DMS53 (cell line): ENCODE data around the gene MPHOSPH9.
"Not testable (repeated sequence)": the region's sequence is repeated elsewhere in the genome, so short reads cannot be mapped to it uniquely, and the experiment has no call there.

Experiments
- DNase-seq: peaks from one replicate; lab custom pipeline; 2025; lab: John Stamatoyannopoulos, UW

Gene MPHOSPH9

DNA sequence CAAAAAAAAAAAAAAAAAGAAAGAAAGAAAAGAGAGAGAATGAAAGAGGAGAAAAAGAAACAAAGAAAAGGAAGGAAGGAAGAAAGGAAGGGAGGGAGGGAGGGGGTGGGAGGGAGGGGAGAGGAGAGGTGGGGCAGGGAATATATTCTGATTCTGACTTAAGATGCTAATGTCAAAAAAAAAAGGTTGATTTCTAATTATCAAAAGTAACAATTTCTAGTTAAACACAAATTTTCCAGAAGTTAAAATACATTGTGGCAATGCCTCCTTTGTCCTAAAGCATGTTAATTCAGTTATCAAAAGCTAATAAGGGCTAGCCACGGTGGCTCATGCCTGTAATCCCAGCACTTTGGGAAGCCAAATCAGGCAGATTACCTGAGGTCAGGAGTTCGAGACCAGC lies 7.5 kb downstream of the MPHOSPH9 start:
- DNase-seq: no peak

DNA sequence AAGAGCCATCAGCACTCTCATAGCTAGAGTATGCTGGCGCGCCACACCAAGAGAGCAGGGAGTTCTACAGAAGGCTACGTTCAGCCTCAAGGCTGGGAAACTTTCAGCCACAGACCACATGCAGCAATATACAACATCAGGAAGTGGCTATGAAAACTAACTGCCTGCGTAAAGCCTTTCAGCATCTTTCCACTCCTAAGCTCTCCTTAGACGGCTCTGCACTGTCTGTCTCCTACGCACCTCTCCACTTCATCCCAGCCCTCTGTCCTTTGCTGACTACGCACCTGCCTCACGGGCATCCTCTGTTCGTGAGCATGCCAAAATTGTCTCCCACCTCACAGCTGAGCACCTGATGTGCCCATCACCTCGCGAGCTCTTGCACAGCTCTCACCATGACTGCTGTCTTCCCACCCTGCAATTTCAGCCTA lies 9.7 kb downstream of the MPHOSPH9 start:
- no peak for DNase-seq

DNA sequence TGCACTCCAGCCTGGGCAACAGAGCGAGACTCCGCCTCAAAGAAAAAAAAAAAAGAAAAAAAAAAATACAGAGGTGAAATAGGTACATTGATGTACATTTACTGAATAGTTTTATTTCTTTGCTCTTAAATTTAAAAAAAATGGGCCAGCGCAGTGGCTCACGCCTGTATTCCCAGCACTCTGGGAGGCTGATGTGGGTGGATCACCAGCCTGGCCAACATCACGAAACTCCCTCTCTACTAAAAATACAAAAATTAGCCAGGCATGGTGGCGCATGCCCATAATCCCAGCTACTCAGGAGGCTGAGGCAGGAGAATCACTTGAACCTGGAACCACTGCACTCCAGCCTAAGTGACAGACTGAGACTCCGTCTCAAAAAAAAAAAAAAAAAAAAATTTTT lies 25.1 kb downstream of the MPHOSPH9 start:
- DNase-seq: not testable (repeated sequence)

DNA sequence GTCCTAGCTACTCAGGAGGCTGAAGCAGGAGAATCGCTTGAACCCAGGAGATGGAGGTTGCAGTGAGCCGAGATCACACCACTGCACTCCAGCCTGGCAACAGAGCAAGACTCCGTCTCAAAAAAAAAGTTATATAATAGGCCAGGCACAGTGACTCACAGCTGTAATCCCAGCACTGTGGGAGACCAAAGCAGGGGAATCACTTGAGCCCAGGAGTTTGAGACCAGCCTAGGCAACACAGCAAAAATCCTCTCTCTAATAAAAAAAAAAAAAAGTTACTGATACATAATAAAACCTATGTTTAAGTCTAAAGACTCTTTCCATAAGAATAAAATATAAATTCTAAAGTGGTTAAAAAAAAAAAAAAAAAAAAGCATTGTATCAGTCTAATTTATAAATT lies 26.1 kb downstream of the MPHOSPH9 start:
- DNase-seq: not testable (repeated sequence)

DNA sequence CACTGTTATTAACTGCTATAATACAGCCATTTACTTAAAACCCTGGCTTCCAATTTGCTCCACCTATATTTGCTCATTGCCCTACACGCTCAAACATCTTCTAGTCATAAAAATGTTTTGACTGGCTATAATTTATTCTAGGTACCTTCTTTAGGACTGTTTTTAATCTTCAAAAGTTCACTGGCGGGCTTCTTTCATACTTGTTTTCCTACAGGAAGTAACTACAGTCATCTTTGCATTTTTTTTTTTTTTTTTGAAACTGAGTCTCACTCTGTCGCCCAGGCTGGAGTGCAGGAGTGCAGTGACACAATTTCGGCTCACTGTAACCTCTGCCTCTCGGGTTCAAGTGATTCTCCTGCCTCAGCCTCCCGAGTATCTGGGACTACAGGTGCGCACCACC lies 32.5 kb downstream of the MPHOSPH9 start:
- no peak for DNase-seq

DNA sequence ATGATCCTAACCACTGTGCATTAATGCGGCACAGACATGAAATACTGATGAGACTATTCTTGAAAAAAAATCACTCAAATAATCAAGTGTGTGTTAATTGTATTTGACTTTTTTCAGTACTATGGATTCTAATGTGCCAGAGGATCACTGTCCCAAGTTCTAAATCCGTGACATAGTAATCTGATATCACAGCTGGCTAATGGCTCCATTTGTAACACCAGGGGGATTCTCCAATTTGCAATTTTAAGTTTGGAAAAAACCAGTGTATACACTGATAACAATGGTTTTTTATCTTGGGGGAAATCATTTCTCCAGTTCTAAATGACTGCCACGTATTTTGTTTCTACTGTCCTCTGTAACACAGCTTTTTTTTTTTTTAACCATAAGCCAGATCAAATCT lies 33.0 kb downstream of the MPHOSPH9 start:
- no peak for DNase-seq

DNA sequence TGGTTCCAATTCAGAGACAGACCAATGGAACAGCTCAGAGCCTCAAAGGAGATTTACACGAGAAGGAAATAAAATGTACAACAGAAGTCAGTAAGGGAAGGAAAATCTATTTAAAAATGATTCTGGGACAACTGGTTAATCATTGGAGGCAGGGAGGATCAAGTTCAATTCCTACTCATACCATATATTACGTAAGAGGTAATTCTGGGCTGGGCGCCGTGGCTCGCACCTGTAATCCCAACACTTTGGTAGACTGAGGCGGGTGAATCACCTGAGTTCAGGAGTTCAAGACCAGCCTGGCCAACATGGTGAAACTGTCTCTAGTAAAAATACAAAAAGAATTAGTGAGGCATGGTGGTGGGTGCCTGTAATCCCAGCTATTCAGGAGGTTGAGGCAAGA lies 45.3 kb downstream of the MPHOSPH9 start:
- no peak for DNase-seq

DNA sequence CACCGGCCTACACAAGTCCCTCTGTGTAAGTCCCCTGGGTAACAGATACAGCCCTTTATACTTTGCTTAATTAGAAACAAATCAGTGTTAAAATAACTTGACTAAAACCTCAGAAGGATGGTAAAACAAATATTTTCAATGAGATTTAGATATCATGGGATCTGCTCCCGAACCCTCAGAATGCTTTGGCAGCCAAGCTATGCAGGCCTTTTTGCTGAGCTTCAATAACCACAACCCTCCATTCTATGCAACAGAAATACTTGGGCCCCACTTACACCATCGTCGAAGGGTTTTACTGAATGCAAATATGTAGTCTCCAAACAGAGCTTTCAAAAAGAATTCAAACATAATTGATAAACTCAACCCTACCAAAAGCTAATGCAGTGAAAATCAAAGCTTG lies 52.8 kb downstream of the MPHOSPH9 start:
- no peak for DNase-seq

DNA sequence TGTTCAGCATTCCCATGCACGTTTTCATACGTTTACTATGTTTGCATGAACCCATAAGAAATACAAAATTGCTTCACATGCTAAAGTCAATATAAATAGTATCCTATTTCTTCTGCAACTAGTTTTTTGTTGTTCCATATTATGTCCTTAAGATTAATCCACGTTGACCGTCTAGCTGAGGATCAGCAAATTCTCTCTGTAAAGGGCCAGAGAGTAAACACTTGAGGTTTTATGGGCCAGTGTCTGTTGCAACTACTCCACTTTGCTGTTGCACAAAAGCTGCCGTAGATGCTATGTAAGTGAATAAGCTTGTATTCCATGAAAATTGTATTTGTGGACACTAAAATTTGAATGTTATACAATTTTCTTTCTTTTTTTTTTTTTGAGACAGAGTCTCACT lies 61.0 kb downstream of the MPHOSPH9 start:
- DNase-seq: peak; percentile 9

DNA sequence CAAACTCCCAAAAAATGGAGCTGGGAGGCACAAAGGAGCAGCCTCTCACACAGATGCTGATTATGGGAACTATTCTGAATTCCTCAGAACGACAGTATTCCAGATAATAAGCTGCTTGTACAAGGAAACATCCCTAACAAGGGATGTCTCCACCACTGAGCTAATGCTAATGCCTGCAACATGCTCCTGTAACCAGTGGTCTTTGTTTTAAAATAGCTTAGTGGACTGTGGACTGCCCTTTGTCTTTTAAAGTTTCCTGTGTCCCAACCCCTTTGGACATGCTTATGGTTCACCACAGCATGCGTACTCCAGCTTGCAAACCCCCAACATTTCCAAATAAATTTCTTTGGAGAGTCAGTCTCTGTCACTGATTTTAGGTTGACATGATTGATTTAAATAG lies 65.6 kb downstream of the MPHOSPH9 start:
- no peak for DNase-seq

DNA sequence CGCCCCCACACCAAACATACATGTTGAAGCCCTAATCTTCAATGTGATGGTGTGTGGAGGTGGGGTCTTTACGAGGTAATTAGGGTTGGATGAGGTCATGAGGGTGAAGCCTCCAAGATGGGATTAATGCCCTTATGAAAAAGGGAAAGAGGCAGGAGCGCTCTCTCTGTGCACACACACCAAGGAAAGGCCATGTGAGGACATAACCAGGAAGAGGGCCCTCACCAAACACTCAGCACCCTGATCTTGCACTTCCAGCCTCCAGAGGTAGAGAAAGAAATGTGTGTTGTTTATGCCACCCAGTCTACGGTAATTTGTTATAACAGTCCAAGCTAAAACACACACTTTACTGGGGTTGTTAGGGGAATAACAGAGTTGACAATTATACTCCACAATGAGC lies 67.4 kb downstream of the MPHOSPH9 start:
- DNase-seq: peak; percentile 61

DNA sequence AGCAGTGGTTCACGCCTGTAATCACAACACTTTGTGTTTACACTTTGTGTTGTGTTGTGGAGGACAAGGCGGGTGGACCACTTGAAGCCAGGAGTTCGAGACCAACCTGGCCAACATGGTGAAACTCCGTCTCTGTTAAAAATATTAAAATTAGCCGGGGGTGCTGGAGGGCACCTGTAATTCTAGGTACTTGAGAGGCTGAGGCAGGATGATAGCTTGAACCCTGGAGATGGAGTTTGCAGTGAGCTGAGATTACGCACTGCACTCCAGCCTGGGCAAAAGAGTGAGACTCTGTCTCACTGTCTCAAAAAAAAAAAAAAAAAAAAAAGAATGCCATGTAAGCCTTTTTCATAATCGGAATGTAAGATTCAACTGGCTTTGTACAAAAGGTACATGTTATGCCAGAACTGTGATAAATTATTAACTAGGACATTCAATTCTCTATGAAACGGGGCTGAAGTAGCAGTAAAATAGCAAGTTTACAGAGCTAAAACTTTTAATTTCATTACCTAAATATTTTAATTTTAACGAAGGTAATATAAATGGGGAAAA lies 68.2 kb downstream of the MPHOSPH9 start:
- peak; percentile 48 for DNase-seq

DNA sequence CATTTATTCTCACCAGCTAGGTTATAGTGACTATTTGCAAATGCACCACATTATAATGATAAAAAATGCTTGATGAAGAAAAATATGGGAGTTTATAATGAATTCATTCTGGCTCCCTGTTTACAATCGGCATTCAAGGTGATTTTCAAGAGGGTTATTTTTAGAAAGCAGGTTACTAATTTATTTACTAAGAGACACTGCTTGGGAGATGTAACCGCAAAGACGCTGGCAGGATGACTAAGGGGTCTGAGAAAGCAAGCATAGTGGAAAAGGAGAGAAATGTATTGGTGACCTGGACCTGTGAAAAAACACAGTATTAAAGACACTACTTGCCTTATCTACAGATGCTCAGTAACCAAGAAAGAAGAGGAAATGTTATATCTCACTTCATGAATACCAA lies 68.7 kb downstream of the MPHOSPH9 start:
- DNase-seq: peak; percentile 67

DNA sequence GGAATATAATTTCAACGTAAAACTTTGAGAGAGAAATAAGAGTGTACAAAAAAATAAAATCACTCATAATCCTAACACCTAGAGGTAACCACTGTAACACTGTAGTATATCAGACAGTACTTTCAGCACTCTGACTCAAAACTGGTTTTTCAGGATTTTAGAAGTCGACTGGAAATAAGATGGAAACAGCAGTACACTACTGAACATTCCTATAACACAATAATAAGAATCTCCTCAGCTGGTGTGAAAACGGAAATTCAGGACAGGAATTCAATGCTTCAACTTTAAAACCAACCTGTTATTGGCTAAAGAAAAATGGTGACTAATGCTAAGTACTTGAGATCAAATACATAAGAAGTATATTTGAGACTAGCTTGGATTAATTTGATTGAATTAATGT lies 69.7 kb downstream of the MPHOSPH9 start:
- peak; percentile 90 for DNase-seq

DNA sequence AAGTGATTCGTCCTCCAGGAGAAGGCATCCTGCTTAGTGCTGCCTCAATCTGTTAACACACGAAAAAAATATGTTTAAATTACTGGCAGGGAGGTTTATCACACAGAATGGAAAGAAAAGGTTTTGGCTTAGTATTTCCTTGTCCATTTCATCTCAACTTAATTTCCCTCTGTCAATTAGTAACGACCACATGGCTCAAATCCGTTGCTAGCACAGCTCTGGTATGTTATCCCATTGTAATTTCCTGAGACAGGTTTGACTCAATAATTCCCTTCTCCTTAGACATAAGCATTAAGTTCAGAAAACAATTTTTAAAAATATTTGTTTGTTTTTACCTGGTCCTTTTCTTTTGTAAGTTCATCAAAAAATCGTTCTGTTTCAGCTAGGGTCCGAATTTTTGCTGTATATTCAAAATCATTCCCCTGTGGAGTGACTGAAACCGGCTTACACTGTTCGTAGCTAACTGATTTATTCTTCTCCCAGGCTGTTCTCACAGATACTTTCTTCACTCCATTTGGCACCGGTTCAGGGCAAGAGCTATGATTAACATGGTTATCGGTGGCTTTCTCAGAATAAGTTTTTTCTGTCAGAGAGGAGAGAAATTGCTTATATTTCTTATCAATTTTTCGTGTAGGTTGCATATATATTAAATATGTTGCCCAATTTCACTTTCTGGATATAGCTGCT lies 72.0 kb downstream of the MPHOSPH9 start:
- no peak for DNase-seq

DNA sequence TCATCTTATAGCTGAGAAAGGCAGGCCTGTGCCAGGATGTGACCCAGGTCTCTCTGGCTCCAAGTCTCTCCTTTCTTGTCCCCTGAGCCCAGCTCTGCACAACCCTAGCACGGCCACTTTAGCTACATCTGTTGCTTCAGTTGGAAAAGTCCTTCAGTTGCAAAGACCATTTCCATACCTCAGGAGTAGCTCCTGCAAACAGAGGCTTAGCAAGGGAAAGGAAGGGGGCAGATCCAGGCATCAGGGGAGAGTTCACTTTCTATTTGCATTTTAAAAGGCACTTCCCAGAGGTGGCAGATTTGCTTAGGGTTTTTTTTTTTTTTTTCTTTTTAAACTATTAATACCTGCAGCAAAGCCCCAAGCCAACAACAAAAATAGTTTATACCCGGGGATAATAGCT lies 79.0 kb downstream of the MPHOSPH9 start:
- no peak for DNase-seq

DNA sequence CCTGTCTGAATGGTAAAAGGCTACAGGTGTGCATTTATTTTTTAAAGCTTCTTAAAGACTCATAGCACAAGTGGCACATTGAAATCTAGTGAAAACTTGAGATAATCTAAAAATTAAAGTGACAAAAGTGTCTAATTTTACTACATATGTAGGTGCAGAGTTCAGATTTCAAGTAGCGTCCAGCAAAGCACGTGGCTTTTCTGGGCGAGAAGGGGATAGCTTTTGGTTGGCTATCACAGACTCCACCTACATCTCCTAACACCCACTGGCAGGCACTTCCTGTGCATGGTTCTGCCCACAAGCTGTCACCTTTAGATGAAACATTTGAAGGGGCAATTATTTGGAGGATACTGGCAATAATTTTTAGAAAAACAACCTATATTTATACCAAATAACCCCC lies 80.1 kb downstream of the MPHOSPH9 start:
- DNase-seq: no peak

DNA sequence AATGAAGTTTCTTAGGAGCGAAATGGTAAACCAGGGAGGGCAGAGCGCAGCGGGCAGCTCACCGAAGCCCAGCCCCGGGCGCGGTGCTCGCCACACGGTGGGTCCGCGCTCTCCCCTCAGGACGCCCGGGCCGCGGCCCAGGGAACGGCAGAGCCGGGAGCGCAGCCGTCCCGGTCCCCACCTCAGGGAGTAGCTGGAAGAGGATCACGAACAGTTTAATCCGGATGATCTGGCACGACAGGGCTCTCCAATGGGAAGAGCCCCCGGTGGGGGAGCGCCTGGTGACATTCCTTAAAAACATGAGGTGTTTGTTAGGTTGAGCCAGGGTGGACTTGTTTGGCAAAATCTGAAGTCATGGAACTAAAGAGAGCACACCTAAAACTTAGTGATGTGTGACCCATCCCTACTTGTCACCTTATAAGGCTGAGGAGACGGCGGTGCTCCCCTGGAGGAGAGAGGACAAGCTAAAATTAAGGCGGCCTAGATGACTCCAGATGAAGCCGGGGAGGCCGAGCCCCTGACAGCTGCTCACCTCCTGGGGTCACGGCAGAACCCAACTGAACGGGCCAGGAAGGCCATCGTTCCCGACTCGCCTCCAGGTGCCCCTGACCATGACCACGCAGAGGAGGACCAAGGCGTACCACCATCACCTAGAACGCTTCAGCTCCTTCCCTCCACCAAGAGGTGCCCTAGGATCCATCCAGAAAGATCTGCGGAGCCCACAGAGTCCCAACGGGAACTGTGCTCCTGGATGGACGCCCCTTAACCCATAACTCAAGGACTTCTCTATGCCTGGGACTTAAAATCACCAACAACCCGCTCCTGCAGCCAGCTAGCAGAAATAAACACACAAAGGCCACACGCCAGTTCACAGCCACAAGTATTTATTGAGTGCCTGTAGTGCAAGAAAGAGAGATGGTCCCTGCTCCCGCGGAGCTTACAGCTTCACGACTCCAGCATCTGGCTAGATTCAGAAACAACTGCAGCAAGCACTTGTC lies 81.2 kb downstream of the MPHOSPH9 start:
- DNase-seq: peak; percentile 62

DNA sequence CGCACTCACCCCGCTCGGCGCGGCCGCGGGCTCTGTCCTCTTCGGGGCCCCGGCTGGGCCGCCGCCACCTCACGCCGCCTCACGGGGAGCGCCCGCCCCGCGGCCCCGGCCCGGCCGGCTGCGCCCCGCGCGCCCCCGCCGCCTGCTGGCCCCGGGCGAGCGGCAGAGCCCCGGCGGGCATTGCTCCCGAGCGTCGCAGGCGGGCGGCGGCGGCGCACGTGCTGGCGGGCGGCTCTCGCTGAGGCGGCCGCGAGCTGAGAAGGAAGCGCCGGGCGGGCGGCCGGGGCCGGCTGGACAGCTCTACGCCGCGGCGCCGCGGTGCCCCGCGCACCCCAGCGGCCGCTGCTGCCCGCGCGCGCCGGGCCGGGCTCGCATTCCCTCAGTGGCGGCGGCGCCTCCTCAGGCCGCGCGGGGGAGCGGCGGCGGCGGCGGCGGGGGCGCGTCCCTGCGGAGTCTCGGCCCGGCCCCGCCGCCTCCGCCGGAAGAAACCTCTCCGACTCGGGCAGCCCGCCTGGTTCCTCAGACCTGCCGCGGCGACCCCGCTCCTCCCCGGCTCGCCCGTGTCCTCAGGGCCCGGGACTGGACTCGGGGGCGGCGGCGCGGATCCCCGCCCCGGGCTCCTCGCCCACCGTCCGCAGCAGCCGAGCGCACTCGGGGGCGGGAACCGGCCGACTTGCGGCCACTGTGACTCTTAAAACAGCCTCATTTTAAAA lies 82.0 kb downstream of the MPHOSPH9 start, which contains the start of gene PITPNM2:
Gene PITPNM2 (minus strand): TSS at position 347 of the 713 bp plus-strand sequence. CDS start 116,500 bp downstream, outside the sequence.
- peak; percentile 86 for DNase-seq

DNA sequence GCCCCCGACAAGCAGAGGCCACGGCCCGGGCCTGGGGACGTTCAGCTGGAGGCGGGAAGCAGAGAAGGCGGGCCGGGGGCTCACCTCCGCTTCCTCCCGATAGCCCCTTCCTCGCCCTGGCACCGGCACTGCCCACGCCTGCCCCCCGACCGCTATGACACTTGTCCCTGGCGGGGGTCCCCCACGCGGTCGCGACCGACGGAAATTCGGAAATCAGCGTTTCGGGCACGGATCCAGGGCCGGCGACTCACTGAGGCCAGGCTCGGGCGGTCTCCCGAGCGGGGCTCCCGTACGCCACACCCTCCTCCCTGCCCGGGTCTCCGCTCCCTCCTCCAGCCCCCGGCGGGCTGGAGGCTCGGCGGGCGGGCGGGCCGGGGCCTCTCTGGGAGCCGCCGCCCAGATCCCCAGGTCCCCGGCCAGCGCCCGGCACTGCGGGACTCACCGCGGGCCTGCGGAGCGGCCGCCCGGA lies 82.6 kb downstream of the MPHOSPH9 start:
- DNase-seq: peak; percentile 73

DNA sequence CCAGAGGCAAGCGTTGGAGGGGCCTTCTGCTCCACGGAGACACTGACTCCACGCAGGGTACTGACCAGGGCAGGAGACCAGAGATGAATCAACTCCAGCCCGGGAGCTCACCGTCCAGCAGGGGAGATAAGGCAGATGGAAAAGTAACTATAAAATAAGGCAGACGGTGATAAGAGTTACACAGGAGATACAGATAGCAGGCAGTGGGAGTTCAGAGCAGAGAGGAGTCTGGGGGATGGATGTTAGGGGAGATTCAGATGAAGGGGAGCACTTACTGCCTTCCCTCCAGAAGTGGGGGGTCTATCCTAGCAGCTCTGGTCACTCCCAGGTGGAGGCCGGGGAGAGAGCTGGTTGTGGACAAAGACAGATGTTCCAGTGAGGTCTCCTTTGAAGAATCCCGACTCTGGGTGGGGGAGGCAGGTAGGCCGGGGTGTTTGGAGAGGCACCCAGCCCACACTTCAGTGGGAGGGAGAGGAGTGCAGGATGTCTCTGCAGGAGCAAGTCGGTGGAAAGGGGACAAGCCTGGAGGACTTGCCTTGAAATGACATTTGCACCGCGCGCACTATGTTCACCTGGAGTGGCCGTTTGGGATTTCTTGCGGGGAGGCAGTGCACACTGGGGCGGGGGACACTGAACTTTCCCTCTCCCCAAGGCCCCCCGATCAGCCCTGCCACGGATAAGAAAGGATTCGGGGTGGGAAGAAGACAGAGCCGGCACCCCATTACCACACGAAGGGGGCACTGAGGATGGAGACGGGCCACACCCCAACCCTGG lies 83.3 kb downstream of the MPHOSPH9 start:
- DNase-seq: peak; percentile 36
